OCI-LY1 (cell line): ENCODE data around the gene AMPD3.

Experiments used
- H2AFZ ChIP-seq: fragments of 200-600 bp; sonication (generic), shearing (Covaris generic); 2 replicates; pipeline ENCODE4 v1.6.0; 2014; ENCODE audit warnings: antibody characterized with exemption, mild to moderate bottlenecking, low read length
- H3F3A ChIP-seq: fragments of 200-600 bp; sonication (generic), shearing (Covaris generic); 2 replicates; pipeline ENCODE4 v1.6.0; 2014; ENCODE audit warnings: mild to moderate bottlenecking, antibody characterized with exemption, low read length, moderate library complexity; ENCODE audit not compliant: insufficient read depth
- H3K27ac ChIP-seq: fragments of 200-600 bp; sonication (generic); 2 replicates; pipeline ENCODE4 v1.5.1; 2014; ENCODE audit warnings: low read length, mixed run types, mild to moderate bottlenecking, low read depth; ENCODE audit not compliant: poor library complexity, severe bottlenecking
- H3K27me3 ChIP-seq: fragments of 200-600 bp; sonication (generic); 2 replicates; pipeline ENCODE4 v1.6.0; 2014; ENCODE audit warnings: antibody characterized with exemption, mild to moderate bottlenecking, low read length, moderate library complexity; ENCODE audit not compliant: insufficient read depth
- H3K36me3 ChIP-seq: fragments of 200-600 bp; sonication (generic); 2 replicates; pipeline ENCODE4 v1.6.1; 2014; ENCODE audit warnings: mild to moderate bottlenecking, antibody characterized with exemption, low read length, moderate library complexity, mixed read lengths; ENCODE audit not compliant: insufficient read depth
- H3K4me1 ChIP-seq: fragments of 200-600 bp; sonication (generic); 2 replicates; pipeline ENCODE4 v1.5.1; 2014; ENCODE audit warnings: mild to moderate bottlenecking, low read length, moderate library complexity; ENCODE audit not compliant: insufficient read depth, severe bottlenecking
- H3K4me2 ChIP-seq: fragments of 200-600 bp; sonication (generic), shearing (Covaris generic); 2 replicates; pipeline ENCODE4 v1.6.1; 2014; ENCODE audit warnings: low read length
- H3K4me3 ChIP-seq: fragments of 200-600 bp; sonication (generic); 2 replicates; pipeline ENCODE4 v1.5.1; 2014; ENCODE audit warnings: low read length, low read depth, mild to moderate bottlenecking, mixed read lengths; ENCODE audit not compliant: poor library complexity, severe bottlenecking
- H3K79me2 ChIP-seq: fragments of 200-600 bp; shearing (Covaris generic); 2 replicates; pipeline ENCODE4 v1.6.1; 2016; ENCODE audit warnings: mixed run types, low read length, mixed read lengths; ENCODE audit not compliant: insufficient read depth
- H3K9ac ChIP-seq: fragments of 200-600 bp; sonication (generic), shearing (Covaris generic); 2 replicates; pipeline ENCODE4 v1.6.1; 2014; ENCODE audit warnings: mild to moderate bottlenecking, low read length, mixed read lengths
- H3K9me2 ChIP-seq: fragments of 200-600 bp; sonication (generic), shearing (Covaris generic); 2 replicates; pipeline ENCODE4 v1.6.1; 2014; ENCODE audit warnings: low read depth, mild to moderate bottlenecking, low read length, mixed read lengths
- H3K9me3 ChIP-seq: fragments of 200-600 bp; shearing (Covaris generic); 2 replicates; pipeline ENCODE4 v1.6.1; 2014; ENCODE audit warnings: low read length, mixed read lengths
- H4K20me1 ChIP-seq: fragments of 200-600 bp; sonication (generic), shearing (Covaris generic); 2 replicates; pipeline ENCODE4 v1.6.0; 2016; ENCODE audit warnings: mild to moderate bottlenecking, low read length; ENCODE audit not compliant: insufficient read depth
- CTCF ChIP-seq: fragments of 200-600 bp; sonication (generic), shearing (Covaris generic); IDR thresholded peaks from 2 replicates; pipeline ENCODE4 v1.5.1; 2017; ENCODE audit warnings: mild to moderate bottlenecking, antibody characterized with exemption, low read length, moderate library complexity, mixed read lengths
- EZH2 ChIP-seq: fragments of 200-600 bp; sonication (generic), shearing (Covaris generic); IDR thresholded peaks from 2 replicates; pipeline ENCODE4 v1.8.0; 2017; ENCODE audit warnings: borderline replicate concordance, mixed run types, mild to moderate bottlenecking, antibody characterized with exemption, low read length, moderate library complexity, mixed read lengths

The AMPD3 gene

GRCh38 chr11:10414181-10414580, 40.9 kb upstream of the AMPD3 start:
- Histone ChIP-seq H3K9ac (no peak overlapping the region), H3K4me3 (no peak overlapping the region), H4K20me1 (no peaks in the 10 kb centered on the region), H3K27me3 (no peaks in the 10 kb centered on the region), H3K9me2 (no peaks in the 10 kb centered on the region), H3K9me3 (no peaks in the 10 kb centered on the region), H3K4me2 (no peak overlapping the region), H3K27ac (no peak overlapping the region), H3K4me1 (no peaks in the 10 kb centered on the region), H2AFZ (no peak overlapping the region), H3F3A (no peaks in the 10 kb centered on the region), H3K36me3 (no peaks in the 10 kb centered on the region), H3K79me2 (no peaks in the 10 kb centered on the region)
- no peak for TF ChIP-seq CTCF
- TF ChIP-seq EZH2, result no peak

- H3K9ac ChIP-seq, result no peak overlapping the region
- no peak overlapping the region for H3K27ac ChIP-seq
- H2AFZ ChIP-seq, result no peak overlapping the region
Observed at GRCh38 chr11:10414659-10415058, 40.4 kb upstream of the AMPD3 start.

GRCh38 chr11:10415817-10416392, 39.2 kb upstream of the AMPD3 start:
- Histone ChIP-seq H3K79me2 (no peaks in the 10 kb centered on the region), H2AFZ (no peak overlapping the region), H3K4me2 (no peak overlapping the region), H4K20me1 (no peaks in the 10 kb centered on the region), H3F3A (no peaks in the 10 kb centered on the region), H3K4me1 (no peaks in the 10 kb centered on the region), H3K36me3 (no peaks in the 10 kb centered on the region), H3K9ac (no peak overlapping the region), H3K9me3 (no peaks in the 10 kb centered on the region), H3K27me3 (no peaks in the 10 kb centered on the region), H3K9me2 (no peaks in the 10 kb centered on the region), H3K4me3 (no peak overlapping the region), H3K27ac (no peak overlapping the region)
- TF ChIP-seq CTCF, result peak; percentile 37; the same call in 1 of the 2 replicates
- TF ChIP-seq EZH2, result no peak

More at GRCh38 chr11:10414659-10415058, 40.4 kb upstream of the AMPD3 start:
- Histone ChIP-seq H3K36me3 (no peaks in the 10 kb centered on the region), H3K9me3 (no peaks in the 10 kb centered on the region), H3K9me2 (no peaks in the 10 kb centered on the region), H3K4me1 (no peaks in the 10 kb centered on the region), H3K4me3 (no peak overlapping the region), H4K20me1 (no peaks in the 10 kb centered on the region), H3K27me3 (no peaks in the 10 kb centered on the region), H3F3A (no peaks in the 10 kb centered on the region), H3K4me2 (no peak overlapping the region), H3K79me2 (no peaks in the 10 kb centered on the region)
- TF ChIP-seq EZH2 (no peak), CTCF (no peak)
